ENCODE measurements around the gene RIC3.

- TF ChIP-seq ZNF274 (IDR thresholded peaks at IDR 0.05; ENCODE audit: borderline replicate concordance, extremely low read depth, low read length) (no peak), SIX5 (IDR thresholded peaks at IDR 0.05; ENCODE audit: low read depth, low read length) (no peak), ASH2L (IDR thresholded peaks at IDR 0.05; ENCODE audit: low read length) (no peak), TCF12 (IDR thresholded peaks at IDR 0.05; ENCODE audit: low read depth, low read length) (no peak)
Measured at GRCh38 chr11:8204596-8204995, 35.8 kb upstream of the RIC3 start.
